Medulla oblongata (tissue), 1 donor: ENCODE measurements around the gene CCDC182.

Experiments
- DNase-seq: peaks from one replicate; pipeline ENCODE4 v3.0.0-alpha.2; 2015; ENCODE audit errors: extremely low spot score

CCDC182 gene

GRCh38 chr17:57697891-57698711 lies 47.0 kb downstream of the CCDC182 start:
- DNase-seq = no peak

- DNase-seq = no peak
These were observed 47.9 kb downstream of the CCDC182 start for GRCh38 chr17:57697197-57697596.

GRCh38 chr17:57696050-57696449 lies 49.0 kb downstream of the CCDC182 start:
- no peak for DNase-seq
